Measurements from ENCODE around the gene METTL5. TPM values are rescaled to one million over a fixed set of nuclear protein-coding genes. Genes with fewer than 3 reads are reported as not detected.
"Not testable (repeated sequence)": the region's sequence is repeated elsewhere in the genome, so short reads cannot be mapped to it uniquely, and the experiment has no call there.

Gene METTL5
- total RNA-seq, 1 donor from 2014 or later = 34.1 TPM

GRCh38 chr2:169828141-169828811, 3.6 kb upstream of the METTL5 start:
- peak; percentile 30 for DNase-seq

- DNase-seq = peak; percentile 91
Measured at GRCh38 chr2:169827272-169828140, 2.8 kb upstream of the METTL5 start, which contains the start of gene UBR3. UBR3 (plus strand) TSS chr2:169827454; CDS start chr2:169827508, 54 bp downstream.

- no peak for DNase-seq
Measured at GRCh38 chr2:169823996-169824372, 721 bp downstream of the METTL5 start.

- DNase-seq = no peak
Measured at GRCh38 chr2:169822785-169823392, 1.8 kb downstream of the METTL5 start.

- DNase-seq = no peak
Measured at GRCh38 chr2:169822036-169822435, 2.7 kb downstream of the METTL5 start.

GRCh38 chr2:169820101-169820500, 4.6 kb downstream of the METTL5 start:
- not testable (repeated sequence) for DNase-seq

GRCh38 chr2:169819106-169819505, 5.6 kb downstream of the METTL5 start:
- DNase-seq = no peak

- DNase-seq = no peak
Measured at GRCh38 chr2:169818241-169818640, 6.5 kb downstream of the METTL5 start.

GRCh38 chr2:169817369-169817768, 7.3 kb downstream of the METTL5 start:
- not testable (repeated sequence) for DNase-seq

GRCh38 chr2:169816961-169817360, 7.7 kb downstream of the METTL5 start:
- not testable (repeated sequence) for DNase-seq

- DNase-seq = no peak
Measured at GRCh38 chr2:169815849-169816248, 8.9 kb downstream of the METTL5 start.

- DNase-seq = no peak
Measured at GRCh38 chr2:169808221-169808620, 16.5 kb downstream of the METTL5 start.

- no peak for DNase-seq
Measured at GRCh38 chr2:169806586-169806985, 18.1 kb downstream of the METTL5 start.

- no peak for DNase-seq
Measured at GRCh38 chr2:169803480-169803879, 21.2 kb downstream of the METTL5 start.

GRCh38 chr2:169798718-169799592, 25.8 kb downstream of the METTL5 start, which contains the start of gene SSB:
SSB (plus strand) TSS chr2:169798871; CDS start chr2:169800961, 2,090 bp downstream.
- peak; percentile 86 for DNase-seq

GRCh38 chr2:169798397-169798717, 26.3 kb downstream of the METTL5 start:
- DNase-seq = no peak

GRCh38 chr2:169797601-169798000, 27.1 kb downstream of the METTL5 start:
- no peak for DNase-seq

GRCh38 chr2:169796441-169796840, 28.3 kb downstream of the METTL5 start:
- DNase-seq = no peak

- DNase-seq = no peak
Measured at GRCh38 chr2:169795181-169795580, 29.5 kb downstream of the METTL5 start.

- no peak for DNase-seq
Measured at GRCh38 chr2:169790581-169790980, 34.1 kb downstream of the METTL5 start.

- no peak for DNase-seq
Measured at GRCh38 chr2:169782513-169782912, 42.2 kb downstream of the METTL5 start.

Data from skin of body (tissue), 2 donors.